Measurements from ENCODE around the gene CHMP4B.

The CHMP4B gene

GRCh38 chr20:33897313-33897912 is 86.3 kb downstream of the CHMP4B start:
- in situ Hi-C loops (cut with HindIII; ENCODE audit: low sequenced_read_pairs): no loop called here
- TF ChIP-seq CTCF (IDR thresholded peaks at IDR 0.05; ENCODE audit: low read depth, low read length, missing control alignments): no peak
- H3K4me3 ChIP-seq (ENCODE audit: low read depth, low read length): no peak overlapping the region
- DNase-seq (ENCODE audit: low read depth): no peak

- TF ChIP-seq CTCF (IDR thresholded peaks at IDR 0.05; ENCODE audit: low read depth, low read length, missing control alignments): no peak
- in situ Hi-C loops (cut with HindIII; ENCODE audit: low sequenced_read_pairs): no loop called here
Measured at GRCh38 chr20:33899106-33899505, 88.0 kb downstream of the CHMP4B start.

GRCh38 chr20:33900521-33901131 is 89.5 kb downstream of the CHMP4B start:
- no peak for DNase-seq (ENCODE audit: low read depth)
- no peak overlapping the region for H3K4me3 ChIP-seq (ENCODE audit: low read depth, low read length)
- TF ChIP-seq CTCF (IDR thresholded peaks at IDR 0.05; ENCODE audit: low read depth, low read length, missing control alignments): no peak
- in situ Hi-C loops (cut with HindIII; ENCODE audit: low sequenced_read_pairs): no loop called here

More at GRCh38 chr20:33899106-33899505, 88.0 kb downstream of the CHMP4B start:
- H3K4me3 ChIP-seq (ENCODE audit: low read depth, low read length): no peak overlapping the region
- DNase-seq (ENCODE audit: low read depth): no peak

GRCh38 chr20:33901132-33901523 is 90.0 kb downstream of the CHMP4B start:
- DNase-seq (ENCODE audit: low read depth): no peak
- no peak for TF ChIP-seq CTCF (IDR thresholded peaks at IDR 0.05; ENCODE audit: low read depth, low read length, missing control alignments)
- no peak overlapping the region for H3K4me3 ChIP-seq (ENCODE audit: low read depth, low read length)
- in situ Hi-C loops (cut with HindIII; ENCODE audit: low sequenced_read_pairs): no loop called here

GRCh38 chr20:33902011-33902410 is 90.9 kb downstream of the CHMP4B start:
- in situ Hi-C loops (cut with HindIII; ENCODE audit: low sequenced_read_pairs): no loop called here
- no peak for TF ChIP-seq CTCF (IDR thresholded peaks at IDR 0.05; ENCODE audit: low read depth, low read length, missing control alignments)
- no peak for DNase-seq (ENCODE audit: low read depth)
- no peak overlapping the region for H3K4me3 ChIP-seq (ENCODE audit: low read depth, low read length)

Measured in astrocyte of the cerebellum (primary cell).